Measurements from ENCODE around the gene SPTBN4.

Gene SPTBN4

DNA sequence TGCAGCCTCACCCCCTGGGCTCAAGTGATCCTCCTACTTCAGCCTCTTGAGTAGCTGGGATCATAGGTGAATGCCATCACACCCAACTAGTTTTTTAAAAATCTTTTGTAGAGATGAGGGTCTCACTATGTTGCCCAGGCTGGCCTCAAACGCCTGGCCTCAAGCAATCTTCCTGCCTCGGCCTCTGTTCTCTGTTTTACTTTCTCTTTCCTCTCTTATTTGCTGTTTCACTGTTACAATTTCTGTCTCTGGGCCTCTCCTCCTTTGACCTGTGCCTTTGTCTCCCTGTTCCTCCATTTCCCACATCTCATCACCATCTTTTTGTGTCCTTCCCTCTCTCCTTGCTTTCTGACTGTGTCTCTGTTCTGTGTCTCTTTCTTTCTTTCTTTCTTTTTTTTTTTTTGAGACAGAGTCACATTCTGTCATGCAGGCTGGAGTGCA lies 119.2 kb downstream of the SPTBN4 start:
- no peaks in the 10 kb centered on the region for H3K27me3 ChIP-seq (ENCODE audit: insufficient read depth, poor library complexity, severe bottlenecking)
- no peak for TF ChIP-seq REST (IDR thresholded peaks at IDR 0.05; ENCODE audit: insufficient replicate concordance, low read depth)
- no peak overlapping the region for H3K27ac ChIP-seq (replicated peaks)
- no peak for DNase-seq (ENCODE audit: low read depth in 1 of 2, low spot score in 1 of 2)
- H3K4me3 ChIP-seq (replicated peaks; ENCODE audit: insufficient read depth, low read length): no peak overlapping the region

DNA sequence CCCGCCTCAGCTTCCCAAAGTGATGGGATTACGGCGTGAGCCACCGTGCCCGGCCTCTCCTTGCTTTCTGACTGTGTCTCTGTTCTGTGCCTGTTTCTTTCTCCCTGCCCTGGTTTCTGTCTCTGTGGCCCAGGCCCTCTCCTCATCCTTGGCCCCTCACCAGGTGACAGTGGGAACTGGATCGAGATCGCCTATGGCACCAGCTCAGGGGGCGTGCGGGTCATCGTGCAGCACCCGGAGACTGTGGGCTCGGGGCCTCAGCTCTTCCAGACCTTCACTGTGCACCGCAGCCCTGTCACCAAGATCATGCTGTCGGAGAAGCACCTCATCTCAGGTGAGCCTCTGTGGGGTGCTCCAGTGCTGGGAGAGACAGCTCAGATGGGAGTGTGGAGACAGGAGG lies 119.8 kb downstream of the SPTBN4 start:
- H3K4me3 ChIP-seq (replicated peaks; ENCODE audit: insufficient read depth, low read length): no peak overlapping the region
- H3K27me3 ChIP-seq (ENCODE audit: insufficient read depth, poor library complexity, severe bottlenecking): no peaks in the 10 kb centered on the region
- no peak overlapping the region for H3K27ac ChIP-seq (replicated peaks)
- no peak for TF ChIP-seq POLR2AphosphoS5 (IDR thresholded peaks at IDR 0.05; ENCODE audit: low read depth)
- TF ChIP-seq SPI1 (IDR thresholded peaks at IDR 0.05; ENCODE audit: borderline replicate concordance, low read depth): no peak
- no peak for TF ChIP-seq REST (IDR thresholded peaks at IDR 0.05; ENCODE audit: insufficient replicate concordance, low read depth)
- TF ChIP-seq GABPA (IDR thresholded peaks at IDR 0.05; ENCODE audit: low read depth): no peak
- TF ChIP-seq CTCF (IDR thresholded peaks at IDR 0.05; ENCODE audit: insufficient read depth, low read length): no peak
- DNase-seq (ENCODE audit: low read depth in 1 of 2, low spot score in 1 of 2): no peak

DNA sequence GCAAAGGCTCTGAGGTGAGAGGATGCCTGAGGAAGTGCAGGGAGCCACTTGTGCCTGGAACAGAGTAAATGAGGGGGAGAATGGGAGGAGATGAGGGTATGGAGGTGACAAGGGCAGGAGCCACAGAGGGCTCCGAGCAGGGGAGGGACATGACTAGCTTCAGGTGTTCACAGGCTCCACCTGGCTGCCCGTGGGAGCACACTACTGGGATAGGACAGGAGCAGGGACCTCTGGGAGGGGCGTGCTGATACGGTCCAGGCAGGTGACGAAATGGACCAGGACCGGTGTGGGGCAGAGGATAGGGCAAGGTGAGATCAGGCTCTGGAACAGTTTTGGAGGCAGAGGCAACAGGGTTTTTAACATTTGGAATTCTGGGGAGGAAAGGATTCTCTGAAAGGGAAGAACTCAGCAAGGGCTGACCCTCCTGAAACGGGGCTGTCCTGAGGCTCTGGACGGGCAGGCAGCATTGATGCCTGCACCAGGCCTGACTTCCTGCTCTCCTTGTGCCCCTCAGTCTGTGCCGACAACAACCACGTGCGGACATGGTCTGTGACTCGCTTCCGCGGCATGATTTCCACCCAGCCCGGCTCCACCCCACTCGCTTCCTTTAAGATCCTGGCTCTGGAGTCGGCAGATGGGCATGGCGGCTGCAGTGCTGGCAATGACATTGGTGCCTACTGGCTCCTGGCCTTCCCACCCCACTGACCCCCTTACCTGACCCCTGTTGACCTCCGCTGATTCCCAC lies 121.5 kb downstream of the SPTBN4 start:
- no peak for DNase-seq (ENCODE audit: low read depth in 1 of 2, low spot score in 1 of 2)
- no peak overlapping the region for H3K27ac ChIP-seq (replicated peaks)
- no peaks in the 10 kb centered on the region for H3K27me3 ChIP-seq (ENCODE audit: insufficient read depth, poor library complexity, severe bottlenecking)
- TF ChIP-seq GABPA (IDR thresholded peaks at IDR 0.05; ENCODE audit: low read depth) (no peak), CTCF (IDR thresholded peaks at IDR 0.05; ENCODE audit: insufficient read depth, low read length) (no peak), POLR2AphosphoS5 (IDR thresholded peaks at IDR 0.05; ENCODE audit: low read depth) (no peak), SPI1 (IDR thresholded peaks at IDR 0.05; ENCODE audit: borderline replicate concordance, low read depth) (no peak), REST (IDR thresholded peaks at IDR 0.05; ENCODE audit: insufficient replicate concordance, low read depth) (no peak)
- no peak overlapping the region for H3K4me3 ChIP-seq (replicated peaks; ENCODE audit: insufficient read depth, low read length)
